Astrocyte (in vitro differentiated cells and primary cell): ENCODE measurements around the gene ADAM29. TPM values are rescaled to one million over a fixed set of nuclear protein-coding genes. Genes with fewer than 3 reads are reported as not detected.

Experiments used
- DNase-seq: peaks from one replicate; pipeline ENCODE4 v3.0.0-alpha.2; 2010; ENCODE audit warnings: low read depth
- FAIRE-seq: peaks from 2 replicates; lab custom pipeline; 2011; peaks lifted over from hg19 to GRCh38; lab: Jason Lieb, UNC
- H2AFZ ChIP-seq: 2 replicates; pipeline ENCODE4 v1.6.0; 2012; ENCODE audit warnings: low read depth, low read length, inconsistent platforms
- H3K27ac ChIP-seq: 2 replicates; pipeline ENCODE4 v1.5.1; 2011; ENCODE audit warnings: low read depth, low read length, inconsistent platforms
- H3K27me3 ChIP-seq: 2 replicates; pipeline ENCODE4 v1.6.0; 2011; ENCODE audit warnings: low read length, inconsistent platforms; ENCODE audit not compliant: insufficient read depth
- H3K36me3 ChIP-seq: 2 replicates; pipeline ENCODE4 v1.5.1; 2011; ENCODE audit warnings: low read length, inconsistent platforms; ENCODE audit not compliant: insufficient read depth
- H3K4me1 ChIP-seq: 2 replicates; pipeline ENCODE4 v1.5.1; 2011; ENCODE audit warnings: low read length, inconsistent platforms; ENCODE audit not compliant: insufficient read depth
- H3K4me2 ChIP-seq: 2 replicates; pipeline ENCODE4 v1.6.0; 2012; ENCODE audit warnings: low read length, inconsistent platforms
- H3K4me3 ChIP-seq: 2 replicates; pipeline ENCODE4 v1.5.1; 2011; ENCODE audit warnings: low read depth, mild to moderate bottlenecking, low read length, inconsistent platforms; ENCODE audit not compliant: insufficient read depth
- H3K79me2 ChIP-seq: 2 replicates; pipeline ENCODE4 v1.6.0; 2012; ENCODE audit warnings: mild to moderate bottlenecking, low read length, inconsistent platforms; ENCODE audit not compliant: insufficient read depth
- H3K9ac ChIP-seq: 2 replicates; pipeline ENCODE4 v1.6.0; 2012; ENCODE audit warnings: mild to moderate bottlenecking, low read length, inconsistent platforms
- H3K9me3 ChIP-seq: 2 replicates; pipeline ENCODE4 v1.5.1; 2012; ENCODE audit warnings: low read depth, mild to moderate bottlenecking, low read length, inconsistent platforms; ENCODE audit not compliant: insufficient read depth
- H4K20me1 ChIP-seq: 2 replicates; pipeline ENCODE4 v1.6.0; 2012; ENCODE audit warnings: low read length, inconsistent platforms; ENCODE audit not compliant: insufficient read depth
- H3K27ac Mint-ChIP-seq: one replicate; pipeline ENCODE4 v1.8.0; 2021; ENCODE audit warnings: mild to moderate bottlenecking, mixed read lengths; ENCODE audit not compliant: unreplicated experiment
- H3K27me3 Mint-ChIP-seq: one replicate; pipeline ENCODE4 v1.8.0; 2021; ENCODE audit warnings: low read depth, mixed read lengths; ENCODE audit not compliant: unreplicated experiment
- H3K36me3 Mint-ChIP-seq: one replicate; pipeline ENCODE4 v1.8.0; 2021; ENCODE audit warnings: low read depth, mixed read lengths; ENCODE audit not compliant: unreplicated experiment
- H3K4me1 Mint-ChIP-seq: one replicate; pipeline ENCODE4 v1.8.0; 2021; ENCODE audit warnings: low read depth, mixed read lengths; ENCODE audit not compliant: unreplicated experiment
- H3K4me3 Mint-ChIP-seq: one replicate; pipeline ENCODE4 v1.8.0; 2021; ENCODE audit warnings: mild to moderate bottlenecking, moderate library complexity, mixed read lengths; ENCODE audit not compliant: unreplicated experiment
- H3K9me3 Mint-ChIP-seq: one replicate; pipeline ENCODE4 v1.8.0; 2021; ENCODE audit warnings: mild to moderate bottlenecking, mixed read lengths; ENCODE audit not compliant: unreplicated experiment
- CTCF ChIP-seq: IDR thresholded peaks from 2 replicates; pipeline ENCODE4 v1.5.1; 2011; ENCODE audit warnings: low read depth, mild to moderate bottlenecking, inconsistent platforms, low read length, moderate library complexity; ENCODE audit not compliant: insufficient read depth
- EZH2 ChIP-seq: IDR thresholded peaks from 2 replicates; pipeline ENCODE4 v1.6.1; 2012; ENCODE audit warnings: mild to moderate bottlenecking, low read length, inconsistent platforms; ENCODE audit not compliant: insufficient read depth
- total RNA-seq: library from RNA; stranded (reverse); gene quantifications from 2 replicates; pipeline ENCODE4 v1.2.1, GENCODE V29; 2021

Gene ADAM29
- total RNA-seq, 1 donor from 2014 or later, result not detected

- Histone ChIP-seq H3K4me3 (no peak overlapping the region), H3K36me3 (no peaks in the 10 kb centered on the region), H3K79me2 (no peaks in the 10 kb centered on the region), H2AFZ (no peak overlapping the region), H4K20me1 (no peaks in the 10 kb centered on the region), H3K9me3 (peaks cover 3% of the 10 kb centered on the region), H3K9ac (no peak overlapping the region), H3K4me2 (no peak overlapping the region), H3K4me1 (no peaks in the 10 kb centered on the region), H3K27ac (no peak overlapping the region), H3K27me3 (no peaks in the 10 kb centered on the region)
- H3K27me3 Mint-ChIP-seq, result no peaks in the 10 kb centered on the region
- H3K4me3 Mint-ChIP-seq, result no peak overlapping the region
- TF ChIP-seq CTCF (no peak), EZH2 (no peak)
- H3K4me1 Mint-ChIP-seq, result no peaks in the 10 kb centered on the region
- FAIRE-seq (no peak), DNase-seq (no peak)
- no peak overlapping the region for H3K27ac Mint-ChIP-seq
- H3K36me3 Mint-ChIP-seq, result no peaks in the 10 kb centered on the region
- peaks cover 21% of the 10 kb centered on the region for H3K9me3 Mint-ChIP-seq
Observed at GRCh38 chr4:174989791-174990190, 71.6 kb downstream of the ADAM29 start.

GRCh38 chr4:174993916-174994315, 75.8 kb downstream of the ADAM29 start:
- DNase-seq (no peak), FAIRE-seq (no peak)
- no peak overlapping the region for H2AFZ ChIP-seq
- H3K4me1 Mint-ChIP-seq, result peaks cover under 1% of the 10 kb centered on the region
- H3K27ac ChIP-seq, result no peak overlapping the region
- H3K36me3 ChIP-seq, result no peaks in the 10 kb centered on the region
- TF ChIP-seq CTCF (no peak), EZH2 (no peak)
- H3K27ac Mint-ChIP-seq, result no peak overlapping the region
- no peaks in the 10 kb centered on the region for H3K27me3 Mint-ChIP-seq
- no peaks in the 10 kb centered on the region for H3K36me3 Mint-ChIP-seq
- H3K9me3 ChIP-seq, result no peaks in the 10 kb centered on the region
- H4K20me1 ChIP-seq, result no peaks in the 10 kb centered on the region
- no peaks in the 10 kb centered on the region for H3K79me2 ChIP-seq
- no peaks in the 10 kb centered on the region for H3K27me3 ChIP-seq
- peaks cover 9% of the 10 kb centered on the region for H3K9me3 Mint-ChIP-seq
- H3K9ac ChIP-seq, result no peak overlapping the region
- no peaks in the 10 kb centered on the region for H3K4me1 ChIP-seq
- H3K4me3 ChIP-seq, result no peak overlapping the region
- H3K4me2 ChIP-seq, result no peak overlapping the region
- no peak overlapping the region for H3K4me3 Mint-ChIP-seq

- H3K27ac Mint-ChIP-seq, result no peak overlapping the region
- Histone ChIP-seq H2AFZ (no peak overlapping the region), H3K4me2 (no peak overlapping the region), H3K9me3 (no peaks in the 10 kb centered on the region), H3K4me1 (peaks cover 2% of the 10 kb centered on the region), H3K27me3 (no peaks in the 10 kb centered on the region), H4K20me1 (no peaks in the 10 kb centered on the region), H3K79me2 (no peaks in the 10 kb centered on the region), H3K27ac (no peak overlapping the region), H3K36me3 (no peaks in the 10 kb centered on the region), H3K9ac (no peak overlapping the region), H3K4me3 (no peak overlapping the region)
- no peak overlapping the region for H3K4me3 Mint-ChIP-seq
- peaks cover 13% of the 10 kb centered on the region for H3K4me1 Mint-ChIP-seq
- no peaks in the 10 kb centered on the region for H3K27me3 Mint-ChIP-seq
- H3K36me3 Mint-ChIP-seq, result no peaks in the 10 kb centered on the region
- TF ChIP-seq EZH2, result no peak
- no peak for TF ChIP-seq CTCF
- peaks cover 7% of the 10 kb centered on the region for H3K9me3 Mint-ChIP-seq
- DNase-seq (no peak), FAIRE-seq (no peak)
Observed at GRCh38 chr4:174996079-174996478, 77.9 kb downstream of the ADAM29 start.
